ENCODE results near the gene TAF8.

The TAF8 gene

GRCh38 chr6:42128460-42129359 lies 78.4 kb downstream of the TAF8 start:
- DNase-seq, result no peak

GRCh38 chr6:42129360-42129676 lies 79.0 kb downstream of the TAF8 start:
- DNase-seq, result no peak

- DNase-seq, result no peak
Measured at GRCh38 chr6:42131531-42131930, 81.2 kb downstream of the TAF8 start.

GRCh38 chr6:42133926-42134325 lies 83.6 kb downstream of the TAF8 start:
- no peak for DNase-seq

GRCh38 chr6:42135161-42135560 lies 84.8 kb downstream of the TAF8 start:
- DNase-seq, result no peak

- DNase-seq, result no peak
Measured at GRCh38 chr6:42135722-42136121, 85.4 kb downstream of the TAF8 start.

- peak in 1 of 2 donors; percentile 8 for DNase-seq
Measured at GRCh38 chr6:42136508-42137193, 86.3 kb downstream of the TAF8 start.

All from activated CD4-positive, alpha-beta T cell treated with anti-CD3 and anti-CD28 coated beads for 4 hours (primary cell).